Stimulated activated CD8-positive, alpha-beta memory T cell treated with anti-CD3 and anti-CD28 coated beads, Interleukin-4, amount 100 ng/mL, for 24 hours (primary cell): ENCODE results near the gene PARVA.

Experiments used
- DNase-seq: peaks from one replicate; pipeline ENCODE4 v3.0.0-alpha.2; 2020; ENCODE audit warnings: low read depth

Gene PARVA

GRCh38 chr11:12433121-12433520, 55.8 kb downstream of the PARVA start:
- no peak for DNase-seq

GRCh38 chr11:12433571-12434324, 56.4 kb downstream of the PARVA start:
- DNase-seq, result no peak

GRCh38 chr11:12434325-12434654, 56.9 kb downstream of the PARVA start:
- DNase-seq, result no peak

- no peak for DNase-seq
Observed at GRCh38 chr11:12435264-12435663, 57.9 kb downstream of the PARVA start.

GRCh38 chr11:12436266-12436665, 58.9 kb downstream of the PARVA start:
- no peak for DNase-seq

- DNase-seq, result no peak
Observed at GRCh38 chr11:12438291-12438690, 60.9 kb downstream of the PARVA start.

GRCh38 chr11:12439615-12440014, 62.2 kb downstream of the PARVA start:
- DNase-seq, result no peak

GRCh38 chr11:12440565-12440964, 63.2 kb downstream of the PARVA start:
- DNase-seq, result no peak

GRCh38 chr11:12441231-12441861, 64.0 kb downstream of the PARVA start:
- DNase-seq, result no peak

GRCh38 chr11:12444601-12445000, 67.2 kb downstream of the PARVA start:
- DNase-seq, result no peak

GRCh38 chr11:12445001-12445400, 67.6 kb downstream of the PARVA start:
- no peak for DNase-seq

GRCh38 chr11:12446863-12447262, 69.5 kb downstream of the PARVA start:
- DNase-seq, result no peak

- no peak for DNase-seq
Observed at GRCh38 chr11:12448131-12448939, 71.0 kb downstream of the PARVA start.

GRCh38 chr11:12449961-12450715, 72.8 kb downstream of the PARVA start:
- no peak for DNase-seq

GRCh38 chr11:12451179-12451814, 73.9 kb downstream of the PARVA start:
- no peak for DNase-seq

GRCh38 chr11:12453243-12453642, 75.9 kb downstream of the PARVA start:
- DNase-seq, result no peak

GRCh38 chr11:12454782-12455181, 77.4 kb downstream of the PARVA start:
- DNase-seq, result no peak

- DNase-seq, result no peak
Observed at GRCh38 chr11:12455938-12456337, 78.6 kb downstream of the PARVA start.

GRCh38 chr11:12456651-12457579, 79.5 kb downstream of the PARVA start:
- no peak for DNase-seq

GRCh38 chr11:12458042-12458441, 80.7 kb downstream of the PARVA start:
- no peak for DNase-seq

GRCh38 chr11:12459374-12459773, 82.0 kb downstream of the PARVA start:
- no peak for DNase-seq
